Neural cell (in vitro differentiated cells): ENCODE data around the gene PAQR3. TPM values are rescaled to one million over a fixed set of nuclear protein-coding genes. Genes with fewer than 3 reads are reported as not detected.

Source experiments
- H2AFZ ChIP-seq: fragments of 200-600, 300-800 bp; sonication (generic), shearing (Covaris generic); 2 replicates; pipeline ENCODE4 v1.6.0; 2014; ENCODE audit warnings: low read depth, mild to moderate bottlenecking, antibody characterized with exemption, low read length, moderate library complexity
- H3F3A ChIP-seq: fragments of 200-600 bp; shearing (Covaris generic); 2 replicates; pipeline ENCODE4 v1.6.1; 2016; ENCODE audit warnings: mild to moderate bottlenecking, moderate library complexity, mixed read lengths, antibody characterized with exemption, low read length; ENCODE audit not compliant: insufficient read depth, poor library complexity, severe bottlenecking
- H3K27ac ChIP-seq: fragments of 200-600, 300-800 bp; sonication (generic), shearing (Covaris generic); 2 replicates; pipeline ENCODE4 v1.5.1; 2014; ENCODE audit warnings: mild to moderate bottlenecking, low read length, moderate library complexity
- H3K27me3 ChIP-seq: fragments of 300-800, 200-600 bp; sonication (generic), shearing (Covaris generic); 2 replicates; pipeline ENCODE4 v1.6.0; 2014; ENCODE audit warnings: mild to moderate bottlenecking, low read depth, low read length, moderate library complexity; ENCODE audit not compliant: insufficient read depth
- H3K36me3 ChIP-seq: fragments of 300-800, 200-600 bp; sonication (generic), shearing (Covaris generic); 2 replicates; pipeline ENCODE4 v1.5.1; 2014; ENCODE audit warnings: mild to moderate bottlenecking, antibody characterized with exemption, low read length, moderate library complexity; ENCODE audit not compliant: insufficient read depth
- H3K4me2 ChIP-seq: fragments of 300-800, 200-600 bp; sonication (generic), shearing (Covaris generic); 2 replicates; pipeline ENCODE4 v1.6.0; 2014; ENCODE audit warnings: mild to moderate bottlenecking, low read length
- H3K4me3 ChIP-seq: fragments of 300-800, 200-600 bp; sonication (generic), shearing (Covaris generic); 2 replicates; pipeline ENCODE4 v1.5.1; 2014; ENCODE audit warnings: mild to moderate bottlenecking, low read length, moderate library complexity
- H3K79me2 ChIP-seq: fragments of 200-600 bp; shearing (Covaris generic); replicated peaks from 2 replicates; pipeline ENCODE4 v1.6.0; 2014; ENCODE audit warnings: mild to moderate bottlenecking, low read length, moderate library complexity; ENCODE audit not compliant: insufficient read depth
- H3K9ac ChIP-seq: fragments of 300-800, 200-600 bp; sonication (generic), shearing (Covaris generic); 2 replicates; pipeline ENCODE4 v1.6.1; 2016; ENCODE audit warnings: mild to moderate bottlenecking, low read length, mixed read lengths
- H3K9me2 ChIP-seq: fragments of 200-600 bp; shearing (Covaris generic); 2 replicates; pipeline ENCODE4 v1.6.1; 2016; ENCODE audit warnings: mild to moderate bottlenecking, low read length, mixed read lengths; ENCODE audit not compliant: insufficient read depth
- H3K9me3 ChIP-seq: fragments of 200-600, 300-800 bp; sonication (generic), shearing (Covaris generic); 2 replicates; pipeline ENCODE4 v1.6.1; 2016; ENCODE audit warnings: mild to moderate bottlenecking, mixed run types, low read length, moderate library complexity, mixed read lengths
- H4K20me1 ChIP-seq: fragments of 200-600 bp; shearing (Covaris generic); 2 replicates; pipeline ENCODE4 v1.6.1; 2016; ENCODE audit warnings: mild to moderate bottlenecking, mixed run types; ENCODE audit not compliant: insufficient read depth
- EP300 ChIP-seq: fragments of 450-650 bp; conservative IDR thresholded peaks from 2 replicates; pipeline ENCODE4 v1.6.1; 2014; ENCODE audit warnings: antibody characterized with exemption, mild to moderate bottlenecking, moderate library complexity; ENCODE audit not compliant: poor library complexity, severe bottlenecking
- EZH2 ChIP-seq: fragments of 200-600, 300-800 bp; shearing (Covaris generic), sonication (generic); IDR thresholded peaks from 2 replicates; pipeline ENCODE4 v1.6.1; 2014; ENCODE audit warnings: antibody characterized with exemption, low read length, borderline replicate concordance, mild to moderate bottlenecking; ENCODE audit not compliant: insufficient read depth, poor library complexity, severe bottlenecking
- MXI1 ChIP-seq: fragments of 450-650 bp; conservative IDR thresholded peaks from 2 replicates; pipeline ENCODE4 v1.6.1; 2014; ENCODE audit warnings: antibody characterized with exemption, mild to moderate bottlenecking; ENCODE audit not compliant: poor library complexity, severe bottlenecking
- POLR2AphosphoS5 ChIP-seq: IDR thresholded peaks from 2 replicates; pipeline ENCODE4 v1.6.1; 2012
- RAD21 ChIP-seq: fragments of 450-650 bp; conservative IDR thresholded peaks from 2 replicates; pipeline ENCODE4 v1.6.1; 2014; ENCODE audit warnings: antibody characterized with exemption, mild to moderate bottlenecking, moderate library complexity
- SMC3 ChIP-seq: fragments of 450-650 bp; conservative IDR thresholded peaks from 2 replicates; pipeline ENCODE4 v1.6.1; 2014; ENCODE audit warnings: antibody characterized with exemption, mild to moderate bottlenecking, moderate library complexity; ENCODE audit not compliant: poor library complexity
- TAF1 ChIP-seq: IDR thresholded peaks from 2 replicates; pipeline ENCODE4 v1.6.1; 2012; ENCODE audit warnings: low read depth
- polyA plus RNA-seq: library from polyadenylated mRNA; depleted of rRNA; stranded (reverse); fragments of >200 nt; gene quantifications from 2 replicates; pipeline ENCODE4 v1.2.3, GENCODE V29; 2014
- TF ChIP-seq, protein P1 (sequence below): IDR thresholded peaks from 2 replicates; pipeline ENCODE4 v1.6.1; 2012; ENCODE audit warnings: borderline replicate concordance
- TF ChIP-seq, protein P2 (sequence below): fragments of 450-650 bp; IDR thresholded peaks from 2 replicates; pipeline ENCODE4 v1.5.1; 2014; ENCODE audit warnings: antibody characterized with exemption, mild to moderate bottlenecking, moderate library complexity; ENCODE audit not compliant: poor library complexity, severe bottlenecking

The PAQR3 gene
- polyA plus RNA-seq, 1 donor from 2014 or later, result 123 TPM

DNA sequence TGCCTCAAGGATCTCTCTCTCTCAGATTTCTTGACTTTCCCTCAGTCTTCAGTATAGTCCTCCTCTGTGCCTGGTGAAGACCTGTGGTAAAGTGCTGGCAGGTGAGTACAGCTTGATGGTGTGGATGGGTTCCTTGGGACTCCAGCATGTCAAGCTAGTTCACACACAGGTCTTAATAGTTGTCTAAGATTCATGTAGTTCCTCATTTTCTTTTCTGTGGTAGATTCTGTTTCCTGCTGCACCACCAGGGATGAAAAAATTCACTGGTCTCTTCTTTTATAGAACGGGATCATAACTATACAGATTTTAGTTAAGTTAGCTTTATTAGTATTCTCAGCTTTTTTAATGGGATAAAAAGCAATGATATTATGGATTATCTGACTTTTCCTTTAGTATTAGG is 32.5 kb upstream of the PAQR3 start:
- Histone ChIP-seq H3K27ac (no peak overlapping the region), H3K4me2 (no peak overlapping the region), H3K9me2 (no peaks in the 10 kb centered on the region), H4K20me1 (no peaks in the 10 kb centered on the region), H3K27me3 (no peaks in the 10 kb centered on the region), H3F3A (no peaks in the 10 kb centered on the region), H3K4me3 (no peak overlapping the region), H3K9ac (no peak overlapping the region), H3K36me3 (no peaks in the 10 kb centered on the region), H3K79me2 (no peaks in the 10 kb centered on the region), H3K9me3 (no peaks in the 10 kb centered on the region), H2AFZ (no peak overlapping the region)
- TF ChIP-seq MXI1, result no peak
- TF ChIP-seq SMC3, result no peak
- no peak for TF ChIP-seq EZH2
- no peak for TF ChIP-seq EP300
- TF ChIP-seq TAF1, result no peak
- TF ChIP-seq, protein P1, sequence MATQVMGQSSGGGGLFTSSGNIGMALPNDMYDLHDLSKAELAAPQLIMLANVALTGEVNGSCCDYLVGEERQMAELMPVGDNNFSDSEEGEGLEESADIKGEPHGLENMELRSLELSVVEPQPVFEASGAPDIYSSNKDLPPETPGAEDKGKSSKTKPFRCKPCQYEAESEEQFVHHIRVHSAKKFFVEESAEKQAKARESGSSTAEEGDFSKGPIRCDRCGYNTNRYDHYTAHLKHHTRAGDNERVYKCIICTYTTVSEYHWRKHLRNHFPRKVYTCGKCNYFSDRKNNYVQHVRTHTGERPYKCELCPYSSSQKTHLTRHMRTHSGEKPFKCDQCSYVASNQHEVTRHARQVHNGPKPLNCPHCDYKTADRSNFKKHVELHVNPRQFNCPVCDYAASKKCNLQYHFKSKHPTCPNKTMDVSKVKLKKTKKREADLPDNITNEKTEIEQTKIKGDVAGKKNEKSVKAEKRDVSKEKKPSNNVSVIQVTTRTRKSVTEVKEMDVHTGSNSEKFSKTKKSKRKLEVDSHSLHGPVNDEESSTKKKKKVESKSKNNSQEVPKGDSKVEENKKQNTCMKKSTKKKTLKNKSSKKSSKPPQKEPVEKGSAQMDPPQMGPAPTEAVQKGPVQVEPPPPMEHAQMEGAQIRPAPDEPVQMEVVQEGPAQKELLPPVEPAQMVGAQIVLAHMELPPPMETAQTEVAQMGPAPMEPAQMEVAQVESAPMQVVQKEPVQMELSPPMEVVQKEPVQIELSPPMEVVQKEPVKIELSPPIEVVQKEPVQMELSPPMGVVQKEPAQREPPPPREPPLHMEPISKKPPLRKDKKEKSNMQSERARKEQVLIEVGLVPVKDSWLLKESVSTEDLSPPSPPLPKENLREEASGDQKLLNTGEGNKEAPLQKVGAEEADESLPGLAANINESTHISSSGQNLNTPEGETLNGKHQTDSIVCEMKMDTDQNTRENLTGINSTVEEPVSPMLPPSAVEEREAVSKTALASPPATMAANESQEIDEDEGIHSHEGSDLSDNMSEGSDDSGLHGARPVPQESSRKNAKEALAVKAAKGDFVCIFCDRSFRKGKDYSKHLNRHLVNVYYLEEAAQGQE, result no peak
- TF ChIP-seq, protein P2, sequence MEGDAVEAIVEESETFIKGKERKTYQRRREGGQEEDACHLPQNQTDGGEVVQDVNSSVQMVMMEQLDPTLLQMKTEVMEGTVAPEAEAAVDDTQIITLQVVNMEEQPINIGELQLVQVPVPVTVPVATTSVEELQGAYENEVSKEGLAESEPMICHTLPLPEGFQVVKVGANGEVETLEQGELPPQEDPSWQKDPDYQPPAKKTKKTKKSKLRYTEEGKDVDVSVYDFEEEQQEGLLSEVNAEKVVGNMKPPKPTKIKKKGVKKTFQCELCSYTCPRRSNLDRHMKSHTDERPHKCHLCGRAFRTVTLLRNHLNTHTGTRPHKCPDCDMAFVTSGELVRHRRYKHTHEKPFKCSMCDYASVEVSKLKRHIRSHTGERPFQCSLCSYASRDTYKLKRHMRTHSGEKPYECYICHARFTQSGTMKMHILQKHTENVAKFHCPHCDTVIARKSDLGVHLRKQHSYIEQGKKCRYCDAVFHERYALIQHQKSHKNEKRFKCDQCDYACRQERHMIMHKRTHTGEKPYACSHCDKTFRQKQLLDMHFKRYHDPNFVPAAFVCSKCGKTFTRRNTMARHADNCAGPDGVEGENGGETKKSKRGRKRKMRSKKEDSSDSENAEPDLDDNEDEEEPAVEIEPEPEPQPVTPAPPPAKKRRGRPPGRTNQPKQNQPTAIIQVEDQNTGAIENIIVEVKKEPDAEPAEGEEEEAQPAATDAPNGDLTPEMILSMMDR, result no peak
- no peak for TF ChIP-seq RAD21

DNA sequence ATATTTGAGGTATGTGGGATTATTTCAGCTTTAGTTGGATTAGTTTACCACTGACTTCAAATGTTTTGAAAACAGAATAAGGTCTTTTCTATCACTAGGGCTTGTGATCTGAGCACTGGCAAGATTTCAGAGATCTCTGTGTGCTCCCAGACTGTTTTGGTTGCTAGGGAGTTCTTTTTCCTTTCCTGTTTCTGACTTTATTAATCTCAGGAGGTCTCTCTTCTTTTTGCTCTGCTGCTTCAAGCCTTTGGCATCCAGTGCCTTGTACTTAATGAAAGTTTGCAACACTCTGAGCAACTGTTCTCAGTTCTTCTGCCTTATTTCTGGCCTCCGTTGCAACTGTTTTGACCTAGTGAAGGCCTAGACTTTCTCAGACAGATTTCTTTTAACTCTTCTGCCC is 32.1 kb upstream of the PAQR3 start:
- Histone ChIP-seq H2AFZ (no peak overlapping the region), H3K9ac (no peak overlapping the region), H3K36me3 (no peaks in the 10 kb centered on the region), H3K4me2 (no peak overlapping the region), H3K9me2 (no peaks in the 10 kb centered on the region), H3K4me3 (no peak overlapping the region), H3K9me3 (no peaks in the 10 kb centered on the region), H4K20me1 (no peaks in the 10 kb centered on the region), H3K79me2 (no peaks in the 10 kb centered on the region), H3F3A (no peaks in the 10 kb centered on the region), H3K27ac (no peak overlapping the region), H3K27me3 (no peaks in the 10 kb centered on the region)
- TF ChIP-seq, protein P2, result no peak
- TF ChIP-seq MXI1 (no peak), EZH2 (no peak), SMC3 (no peak), RAD21 (no peak), EP300 (no peak), POLR2AphosphoS5 (no peak), TAF1 (no peak)
- TF ChIP-seq, protein P1, result no peak
